UCSD-AML1 (cell line): ENCODE measurements around the gene CUL3.
"Not testable (repeated sequence)": the region's sequence is repeated elsewhere in the genome, so short reads cannot be mapped to it uniquely, and the experiment has no call there.

Experiments used
- DNase-seq: peaks from one replicate; lab custom pipeline; 2025; ENCODE audit not compliant: unreplicated experiment; lab: John Stamatoyannopoulos, UW

The CUL3 gene

DNA sequence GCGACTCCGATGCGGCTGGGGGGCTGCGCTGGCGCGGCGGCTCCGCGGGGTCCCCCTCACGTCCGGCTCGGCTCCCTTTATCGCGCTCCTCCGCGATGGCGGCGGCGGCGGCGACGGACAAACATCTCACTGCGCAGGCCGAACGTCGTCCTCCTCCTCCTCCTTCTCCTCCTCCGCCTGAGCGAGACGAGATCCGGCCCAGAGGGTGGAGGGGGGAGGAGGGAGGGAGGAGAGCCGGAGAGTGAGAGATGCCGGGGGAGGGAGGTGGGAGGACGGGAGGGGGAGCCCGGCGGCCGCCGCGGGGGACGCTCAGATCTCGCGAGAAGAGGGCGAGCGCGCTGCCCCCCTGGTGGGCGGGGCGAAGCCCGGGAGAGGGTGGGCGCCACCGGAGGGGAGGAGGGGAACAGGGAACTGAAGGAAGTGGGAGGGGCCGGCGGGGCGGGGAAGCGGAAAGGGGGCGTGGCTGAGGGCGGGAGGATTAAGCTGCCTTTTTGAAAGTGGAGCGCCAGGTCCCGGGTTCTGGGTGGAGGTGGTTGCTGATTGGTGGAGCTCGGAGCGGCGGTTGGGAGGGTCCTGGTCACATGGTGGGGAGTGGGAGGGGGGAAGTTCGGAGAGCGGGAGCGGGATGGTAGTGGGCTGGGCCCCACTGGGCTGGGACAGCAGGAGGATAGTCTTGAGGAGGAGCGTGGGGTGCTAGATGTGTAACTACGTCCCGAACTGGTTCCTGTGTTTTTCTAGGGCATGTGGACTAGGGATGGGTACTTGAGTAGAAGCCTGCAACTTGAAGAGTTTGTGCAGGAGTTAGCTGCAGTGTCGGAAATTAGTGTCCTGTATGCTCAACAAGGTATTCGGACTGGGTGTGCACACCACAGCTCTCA, at the start of gene CUL3:
Gene CUL3 (minus strand): TSS at position 153 of the 878 bp plus-strand sequence. CDS start 354 bp downstream, outside the sequence.
- peak; percentile 100 for DNase-seq

DNA sequence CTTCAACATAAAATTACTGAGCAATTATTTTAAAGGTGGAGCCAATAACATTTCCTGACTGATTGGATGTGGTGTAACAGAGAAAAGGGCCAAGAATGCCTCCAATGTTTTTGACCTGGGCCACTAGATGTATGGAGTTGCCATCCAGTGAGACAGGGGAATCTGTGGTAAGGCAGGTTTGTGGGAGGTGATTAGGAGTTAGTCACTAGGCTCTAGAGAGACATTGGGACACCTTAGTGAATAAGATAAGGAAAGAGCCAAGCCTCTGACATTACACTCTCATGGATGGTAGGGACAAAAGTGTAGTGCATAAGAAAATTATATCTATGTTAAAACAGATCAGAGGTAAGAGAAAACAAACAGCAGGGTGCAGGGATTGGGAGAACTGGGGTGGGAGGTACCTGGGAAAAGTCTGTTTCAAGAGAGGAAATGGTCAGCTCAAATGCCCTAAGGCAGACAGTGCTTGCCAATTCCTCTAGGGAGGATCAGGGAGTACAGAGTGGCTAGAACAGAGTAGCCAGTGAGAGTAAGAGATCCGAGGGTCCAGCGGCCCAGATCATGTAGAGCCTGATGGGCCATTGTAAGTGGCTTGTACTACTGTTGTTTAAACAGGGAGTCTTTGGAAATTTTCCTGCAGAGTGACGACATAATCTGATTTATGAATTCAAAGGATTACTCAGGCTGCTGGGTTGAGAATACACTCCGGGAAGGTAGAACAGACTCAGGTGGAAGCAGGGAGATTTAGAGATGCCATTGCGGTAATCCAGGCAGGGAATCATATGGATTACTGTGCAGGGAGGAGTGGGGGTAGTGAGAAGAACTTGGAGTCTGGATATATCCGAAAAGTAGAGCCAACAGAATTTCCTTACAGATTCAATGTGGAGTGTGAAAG, 45.7 kb upstream of the CUL3 start:
- no peak for DNase-seq

DNA sequence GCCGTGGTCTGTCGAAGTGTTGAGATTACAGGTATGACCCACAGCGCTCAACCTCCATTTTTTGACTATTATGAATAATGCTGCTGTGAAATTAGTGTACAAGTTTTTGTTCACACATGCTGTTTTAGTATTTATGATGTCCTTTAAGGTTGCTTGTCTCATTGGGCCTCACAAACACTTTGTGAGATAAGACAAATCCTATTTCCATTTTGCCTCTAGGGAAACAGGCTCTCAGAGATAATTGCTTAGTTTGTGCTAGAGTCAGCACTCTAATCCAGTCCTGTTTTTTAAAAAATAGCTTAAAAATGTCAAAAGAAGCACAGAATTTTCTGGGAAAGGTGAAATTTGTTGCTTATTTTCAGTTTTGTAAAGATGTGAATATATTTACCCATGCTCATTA, 43.3 kb upstream of the CUL3 start:
- DNase-seq: no peak

DNA sequence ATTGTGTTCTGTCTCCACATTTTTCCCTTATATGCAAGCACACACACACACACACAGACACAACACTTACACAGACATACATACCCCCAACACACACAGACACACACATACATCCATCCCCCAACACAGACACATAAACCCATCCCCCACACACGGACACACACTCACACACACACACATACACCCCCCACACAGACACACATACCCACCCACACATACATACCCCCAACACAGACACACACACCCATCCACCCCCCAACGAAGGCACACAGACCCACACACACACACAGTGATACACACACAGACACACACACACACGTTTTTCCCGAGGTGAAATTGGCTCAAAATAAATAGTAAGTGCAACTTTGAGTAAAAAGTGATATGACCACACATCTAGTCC, 41.6 kb upstream of the CUL3 start:
- DNase-seq: no peak

DNA sequence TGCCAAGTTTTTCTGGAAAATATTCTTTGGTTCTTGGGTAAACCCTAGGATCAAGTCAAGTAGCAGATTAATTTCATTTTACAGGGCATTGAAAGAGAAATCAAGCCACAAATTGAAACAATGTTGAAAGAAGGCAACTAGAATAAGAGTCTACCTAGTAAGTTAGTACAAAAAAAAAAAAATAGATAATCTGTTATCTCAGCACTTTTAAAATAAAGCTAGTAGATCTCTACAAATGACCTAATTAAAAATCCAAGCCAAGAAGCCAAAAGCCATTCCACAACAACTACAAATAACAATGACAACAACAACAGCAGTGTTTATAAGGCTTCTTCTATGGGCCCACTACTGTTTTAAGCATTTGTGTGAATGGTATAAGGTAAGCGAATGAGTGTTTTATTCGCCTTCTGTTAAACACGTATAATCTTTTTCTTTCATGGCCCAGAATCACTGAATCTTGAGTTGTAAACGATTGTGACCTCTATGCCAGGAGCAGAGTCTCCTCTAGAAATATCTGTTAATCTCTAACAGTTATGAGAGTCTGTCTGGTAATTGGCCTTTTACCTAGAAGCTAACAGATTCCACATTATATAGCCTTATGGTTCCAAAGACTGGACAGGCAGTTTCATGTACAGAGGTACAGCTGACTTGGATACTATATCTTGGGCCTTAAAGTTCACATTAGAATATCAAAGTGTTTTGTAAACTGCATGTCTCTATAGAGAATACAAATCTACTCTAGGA, 28.6 kb upstream of the CUL3 start:
- DNase-seq: no peak

DNA sequence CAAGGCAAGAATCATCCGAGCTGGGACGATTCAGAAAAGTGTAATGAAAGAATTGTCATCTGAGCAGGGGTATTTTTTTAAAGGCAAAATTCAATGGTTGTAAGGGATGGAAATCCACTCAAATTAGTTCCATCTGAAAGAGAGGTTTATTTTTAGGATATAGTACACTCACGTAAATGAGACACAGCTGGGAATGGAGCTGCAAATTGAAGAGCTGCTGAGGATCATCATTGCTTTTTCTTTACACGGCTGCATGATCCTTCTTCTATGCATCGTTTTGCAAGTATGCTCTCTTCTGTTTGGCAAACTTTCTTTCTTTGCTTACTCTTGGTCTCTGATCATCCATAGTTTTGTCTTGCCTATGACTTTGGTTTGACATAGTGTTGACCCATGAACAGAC, 27.4 kb upstream of the CUL3 start:
- no peak for DNase-seq

DNA sequence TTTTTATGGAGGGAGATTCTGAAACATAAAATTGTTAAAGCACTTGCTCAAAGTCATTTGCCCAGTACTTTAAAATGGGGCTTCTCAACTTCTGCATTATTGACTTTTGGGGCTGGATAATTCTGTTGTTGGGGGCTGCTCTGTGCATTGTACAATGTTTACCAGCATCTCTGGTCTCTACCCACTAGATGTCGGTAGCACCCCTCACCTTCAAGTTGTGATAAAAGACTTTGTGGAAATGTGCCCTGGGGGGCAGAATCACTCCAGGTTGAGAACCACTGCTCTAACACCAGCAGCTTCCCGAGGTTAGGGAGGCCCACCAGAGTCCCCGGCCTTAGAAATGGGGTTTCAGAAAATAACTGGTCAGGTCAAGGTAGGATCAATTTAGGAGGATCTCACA, 26.8 kb upstream of the CUL3 start:
- DNase-seq: no peak

DNA sequence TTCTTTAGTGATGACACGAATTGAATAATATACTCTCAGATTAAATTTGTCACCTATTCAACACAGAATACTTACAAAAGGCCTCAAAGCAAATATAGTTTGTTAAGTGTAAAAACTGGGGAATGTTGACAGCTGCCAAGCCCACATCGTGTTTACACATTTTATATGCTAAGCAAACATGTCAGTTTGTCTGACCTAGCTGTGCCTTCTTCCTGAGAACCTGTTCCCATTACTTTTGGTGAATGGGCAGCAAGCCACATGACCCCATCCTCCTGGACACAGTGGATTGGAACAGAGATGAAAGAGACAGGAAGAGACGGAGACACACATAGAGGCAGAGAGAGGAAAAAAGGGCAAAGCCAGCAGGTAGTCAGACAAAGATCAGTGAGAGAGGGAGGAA, 22.9 kb upstream of the CUL3 start:
- no peak for DNase-seq

DNA sequence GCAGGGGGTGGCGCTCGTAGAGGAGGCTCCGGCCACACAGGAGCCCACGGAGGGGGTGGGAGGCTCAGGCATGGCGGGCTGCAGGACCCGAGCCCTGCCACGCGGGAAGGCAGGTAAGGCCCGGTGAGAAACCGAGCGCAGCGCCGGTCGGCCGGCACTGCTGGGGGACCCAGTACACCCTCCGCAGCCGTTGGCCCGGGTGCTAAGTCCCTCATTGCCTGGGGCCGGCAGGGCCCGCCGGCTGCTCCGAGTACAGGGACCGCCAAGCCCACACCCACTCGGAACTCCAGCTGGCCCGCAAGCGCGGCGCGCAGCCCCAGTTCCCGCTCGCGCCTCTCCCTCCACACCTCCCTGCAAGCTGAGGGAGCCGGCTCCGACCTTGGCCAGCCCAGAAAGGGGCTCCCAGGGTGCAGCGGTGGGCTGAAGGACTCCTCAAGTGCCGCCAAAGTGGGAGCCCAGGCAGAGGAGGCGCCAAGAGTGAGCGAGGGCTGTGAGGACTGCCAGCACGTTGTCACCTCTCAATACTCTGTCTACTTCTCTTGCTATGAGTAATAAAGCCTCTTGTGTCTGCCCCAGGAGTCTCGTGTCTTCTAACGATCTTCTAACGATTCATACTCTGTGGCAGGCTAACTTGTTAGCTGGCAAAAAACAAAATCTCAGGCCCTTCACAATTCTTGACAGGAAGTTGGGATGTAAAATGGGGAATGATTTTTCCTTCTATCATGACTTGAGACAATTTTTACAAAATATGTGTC, 18.8 kb upstream of the CUL3 start:
- not testable (repeated sequence) for DNase-seq

DNA sequence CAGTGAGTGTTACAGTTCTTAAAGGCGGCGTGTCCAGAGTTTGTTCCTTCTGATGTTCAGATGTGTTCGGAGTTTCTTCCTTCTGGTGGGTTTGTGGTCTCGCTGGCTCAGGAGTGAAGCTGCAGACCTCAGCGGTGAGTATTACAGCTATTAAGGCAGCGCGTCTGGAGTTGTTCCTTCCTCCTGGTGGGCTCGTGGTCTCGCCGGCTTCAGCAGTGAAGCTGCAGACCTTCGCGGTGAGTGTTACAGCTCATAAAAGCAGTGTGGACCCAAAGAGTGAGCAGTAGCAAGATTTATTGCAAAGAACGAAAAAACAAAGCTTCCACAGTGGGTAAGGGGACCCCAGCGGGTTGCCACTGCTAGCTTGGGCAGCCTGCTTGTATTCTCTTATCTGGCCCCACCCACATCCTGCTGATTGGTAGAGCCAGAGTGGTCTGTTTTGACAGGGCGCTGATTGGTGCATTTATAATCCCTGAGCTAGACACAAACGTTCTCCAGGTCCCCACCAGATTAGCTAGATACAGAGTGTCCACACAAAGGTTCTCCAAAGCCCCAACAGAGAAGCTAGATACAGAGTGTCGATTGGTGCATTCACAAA, 17.7 kb upstream of the CUL3 start:
- DNase-seq: not testable (repeated sequence)

DNA sequence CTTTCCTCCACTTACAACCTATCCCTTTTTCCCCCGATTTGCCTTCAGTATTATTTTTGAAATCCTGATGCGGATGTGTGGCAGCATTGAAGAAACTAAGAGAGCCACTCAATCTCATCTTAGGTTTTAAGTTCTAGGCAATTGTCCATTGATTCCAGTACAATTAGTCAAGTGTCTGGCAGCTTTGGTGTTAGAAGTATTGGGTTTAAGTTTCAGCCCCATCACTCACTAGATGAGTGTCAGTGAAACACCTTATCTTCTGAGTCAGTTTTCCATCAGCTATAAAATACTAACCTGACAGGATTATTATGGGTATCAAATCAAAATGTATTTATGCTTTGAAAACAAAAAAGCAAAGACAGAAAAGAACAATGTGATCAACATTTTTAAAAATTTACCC, 16.8 kb upstream of the CUL3 start:
- no peak for DNase-seq

DNA sequence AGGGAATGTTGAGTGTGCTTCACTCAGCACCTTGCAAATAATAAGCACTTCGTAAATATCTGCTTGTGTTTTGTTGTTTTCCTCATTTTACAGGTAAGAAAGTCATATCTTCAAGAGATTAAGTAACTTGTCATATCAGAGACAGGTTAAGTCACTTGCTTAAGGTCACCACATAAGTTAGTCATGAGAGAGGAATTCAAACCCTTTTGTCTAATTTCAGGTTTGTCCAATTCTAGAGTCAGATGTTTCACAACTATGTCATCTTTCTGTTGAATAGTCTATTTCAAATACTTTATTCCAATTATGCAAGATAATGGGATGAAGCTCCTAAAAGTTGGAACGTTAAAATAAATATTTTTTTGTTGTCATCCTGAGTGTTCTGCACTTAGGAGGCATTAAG, 13.5 kb upstream of the CUL3 start:
- no peak for DNase-seq

DNA sequence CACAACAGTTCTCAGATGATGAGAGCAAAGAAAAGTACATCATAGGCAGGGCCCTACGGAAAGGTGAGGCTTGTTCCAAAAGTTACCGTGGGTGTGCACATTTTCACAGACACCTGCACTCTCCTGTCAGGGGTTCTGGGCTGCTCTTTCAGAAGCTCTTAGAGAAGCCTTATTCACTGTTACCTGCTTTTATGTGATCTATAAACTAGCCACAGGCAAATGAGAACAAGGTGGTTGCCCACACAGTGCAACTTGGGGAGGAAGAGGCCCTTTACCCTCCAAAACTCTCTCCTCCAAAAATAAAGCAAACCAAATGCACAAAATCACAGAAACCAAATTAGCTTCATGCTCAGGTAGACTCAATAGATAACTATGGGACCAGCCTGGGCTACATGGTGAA, 11.1 kb upstream of the CUL3 start:
- DNase-seq: no peak

DNA sequence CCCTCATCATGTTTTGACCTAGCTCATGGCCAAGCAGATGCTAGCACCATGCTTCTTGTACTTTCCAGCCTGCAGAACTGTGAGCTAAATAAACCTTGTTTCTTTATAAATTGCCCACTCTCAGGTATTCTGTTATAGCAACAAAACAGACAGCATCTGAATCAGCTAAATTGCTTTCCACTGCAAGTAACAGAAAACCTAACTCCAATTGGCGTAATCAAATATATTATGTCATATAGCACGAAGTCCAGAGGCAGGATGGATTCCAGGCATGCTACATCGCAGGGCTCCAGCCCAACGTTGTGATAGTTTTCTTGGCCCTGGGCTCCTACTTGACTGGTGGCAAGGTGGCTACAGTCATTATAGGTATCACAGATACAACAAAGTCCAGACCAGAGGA, 10.4 kb upstream of the CUL3 start:
- DNase-seq: no peak

DNA sequence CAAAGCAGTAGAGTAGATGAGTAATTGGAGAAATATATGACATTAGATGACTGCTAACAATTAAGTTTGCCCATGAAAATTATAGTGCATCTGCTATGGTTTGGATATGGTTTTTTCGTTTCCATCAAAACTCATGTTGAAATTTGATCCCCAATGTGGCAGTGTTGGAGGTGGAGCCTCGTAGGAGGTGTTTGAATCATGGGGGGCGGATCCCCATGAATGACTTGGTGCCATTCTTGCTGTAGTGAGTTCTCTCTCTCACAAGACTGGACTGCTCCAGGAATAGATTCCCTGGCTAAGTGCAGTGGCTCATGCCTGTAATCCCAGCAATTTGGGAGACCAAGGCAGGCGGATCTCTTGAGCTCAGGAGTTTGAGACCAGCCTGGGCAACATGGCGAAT, 9.7 kb upstream of the CUL3 start:
- no peak for DNase-seq

DNA sequence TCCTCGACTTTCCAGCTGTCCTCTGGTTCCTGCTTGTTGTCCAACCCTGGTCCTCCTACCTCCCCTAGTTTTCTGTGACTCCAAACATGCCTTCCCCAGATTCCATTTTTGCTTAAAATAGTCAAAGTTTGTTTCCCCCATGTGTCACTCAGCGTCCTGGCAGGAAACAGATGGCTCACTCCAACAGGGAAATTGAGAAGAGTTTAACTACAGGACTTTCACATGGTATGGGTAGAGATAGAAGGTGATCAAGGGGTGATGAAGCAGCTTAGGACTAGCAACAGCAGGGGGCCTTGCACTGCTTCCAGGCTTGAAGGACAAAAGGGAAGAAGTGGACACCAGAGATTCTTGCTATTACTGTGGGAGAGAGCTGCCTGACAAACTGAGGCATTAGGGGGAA, 6.1 kb upstream of the CUL3 start:
- peak; percentile 37 for DNase-seq

DNA sequence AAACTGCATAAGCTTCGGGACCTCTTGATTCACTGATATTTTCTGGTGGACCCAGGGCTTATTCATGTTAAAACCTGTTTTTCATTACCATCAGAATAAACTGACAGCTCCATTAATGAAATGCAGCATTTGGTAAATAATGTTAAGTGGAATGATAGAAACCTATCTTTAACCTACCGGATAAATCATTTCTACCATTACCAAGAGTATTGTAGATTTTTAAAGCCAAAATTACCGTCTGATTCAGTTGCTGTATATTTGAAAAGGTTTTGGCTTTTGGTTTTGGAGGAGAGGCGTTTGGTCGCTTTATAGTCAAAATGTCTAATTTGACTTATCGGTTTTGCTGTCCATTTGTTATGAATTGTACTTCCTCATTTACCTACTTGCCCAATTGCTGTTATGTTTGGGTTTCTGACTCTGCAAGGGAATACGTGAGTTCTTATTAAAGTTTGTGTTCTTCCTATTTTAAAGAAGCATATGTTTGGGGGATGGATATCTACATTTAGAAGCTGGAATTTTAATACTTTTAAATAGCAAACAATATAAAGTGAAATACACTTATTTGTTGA, 1.0 kb upstream of the CUL3 start:
- DNase-seq: no peak

DNA sequence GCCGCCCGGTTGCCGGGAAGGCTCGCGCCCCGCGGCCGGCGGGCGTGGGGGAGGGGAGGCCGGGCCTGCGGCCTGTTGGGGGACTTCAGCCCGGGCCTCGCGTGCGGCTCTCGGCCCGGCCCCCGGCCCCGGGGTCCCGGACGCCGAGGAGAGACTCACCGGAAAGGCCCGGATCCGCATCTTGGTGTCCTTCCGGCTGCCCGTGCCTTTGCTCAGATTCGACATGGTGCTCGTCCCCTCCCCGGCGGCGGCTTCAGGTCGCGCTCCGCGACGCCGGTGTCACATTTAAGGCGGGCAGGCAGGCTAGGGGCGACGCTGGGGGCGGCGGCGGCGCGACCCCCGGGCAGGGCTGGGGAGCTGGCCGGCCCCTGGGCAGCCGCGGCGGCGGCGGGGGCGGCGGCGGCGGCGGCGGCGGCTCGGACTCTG, 365 bp downstream of the CUL3 start:
- peak; percentile 45 for DNase-seq

DNA sequence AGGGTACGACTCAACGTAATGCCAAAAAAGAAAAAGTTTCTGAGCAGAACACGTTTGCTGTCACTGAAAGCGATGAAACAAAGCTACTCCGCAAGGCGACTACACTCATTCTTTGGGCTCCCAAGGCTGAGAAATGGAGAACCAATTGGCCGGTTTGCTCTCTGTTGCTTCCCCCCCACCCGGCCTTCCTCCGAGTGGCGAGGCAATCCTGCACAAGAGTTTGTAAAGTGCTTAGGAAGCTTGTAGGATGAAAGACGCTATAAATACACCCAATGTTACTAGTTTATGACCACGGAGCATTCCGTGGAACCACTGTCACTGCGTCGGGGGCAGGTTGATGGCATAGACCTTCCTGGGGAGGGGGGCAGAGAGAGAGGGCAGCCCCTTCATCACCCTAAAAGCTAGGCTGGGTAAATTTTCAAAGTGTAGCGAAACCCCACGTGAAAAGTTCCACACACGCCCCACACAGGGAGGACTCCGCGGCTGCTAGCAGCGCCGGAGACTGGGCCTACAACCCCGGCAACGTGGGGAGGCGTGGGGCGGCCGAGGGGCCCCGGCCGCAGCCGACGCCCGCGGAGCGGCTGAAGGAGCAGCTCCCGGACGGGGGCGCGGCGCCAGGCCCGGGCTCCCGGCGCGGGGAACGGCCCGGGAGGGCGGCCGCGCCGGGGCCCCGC, 915 bp downstream of the CUL3 start:
- peak; percentile 41 for DNase-seq
